H9 (cell line): Measurements from ENCODE around the gene HTRA3. TPM values are rescaled to one million over a fixed set of nuclear protein-coding genes. Genes with fewer than 3 reads are reported as not detected.

Experiments
- DNase-seq: peaks from one replicate; pipeline ENCODE4 v3.0.0-alpha.2; 2017
- H2AFZ ChIP-seq: one replicate; pipeline ENCODE4 v1.6.1; 2013; ENCODE audit warnings: mild to moderate bottlenecking, low read length, control low read depth, moderate library complexity
- H2AK5ac ChIP-seq: 2 replicates; pipeline ENCODE4 v1.6.1; 2013; ENCODE audit warnings: low read length, control low read depth, mixed read lengths; ENCODE audit not compliant: insufficient read length
- H2BK120ac ChIP-seq: one replicate; pipeline ENCODE4 v1.6.1; 2013; ENCODE audit warnings: low read depth, mild to moderate bottlenecking, low read length, control low read depth, inconsistent platforms; ENCODE audit not compliant: poor library complexity, severe bottlenecking
- H2BK12ac ChIP-seq: 2 replicates; pipeline ENCODE4 v1.6.1; 2013; ENCODE audit warnings: low read length, control low read depth, mixed read lengths, low read depth; ENCODE audit not compliant: insufficient read length
- H2BK15ac ChIP-seq: 2 replicates; pipeline ENCODE4 v1.6.1; 2013; ENCODE audit warnings: low read depth, low read length, control low read depth
- H2BK20ac ChIP-seq: one replicate; pipeline ENCODE4 v1.6.1; 2013; ENCODE audit warnings: low read depth, mild to moderate bottlenecking, low read length, control low read depth, inconsistent platforms; ENCODE audit not compliant: poor library complexity, severe bottlenecking
- H2BK5ac ChIP-seq: 2 replicates; pipeline ENCODE4 v1.6.1; 2013; ENCODE audit warnings: low read length, control low read depth, mixed read lengths; ENCODE audit not compliant: insufficient read length
- H3K14ac ChIP-seq: 2 replicates; pipeline ENCODE4 v1.6.1; 2013; ENCODE audit warnings: low read length, control low read depth; ENCODE audit not compliant: insufficient read depth
- H3K18ac ChIP-seq: 2 replicates; pipeline ENCODE4 v1.6.1; 2013; ENCODE audit warnings: low read depth, mild to moderate bottlenecking, mixed read lengths, low read length, control low read depth; ENCODE audit not compliant: insufficient read length
- H3K23ac ChIP-seq: 2 replicates; pipeline ENCODE4 v1.6.1; 2013; ENCODE audit warnings: low read length, control low read depth, mixed read lengths, low read depth; ENCODE audit not compliant: insufficient read length
- H3K23me2 ChIP-seq: 2 replicates; pipeline ENCODE4 v1.6.1; 2013; ENCODE audit warnings: low read depth, mild to moderate bottlenecking, mixed read lengths, low read length, control low read depth; ENCODE audit not compliant: insufficient read length, poor library complexity, severe bottlenecking
- H3K27ac ChIP-seq: 2 replicates; pipeline ENCODE4 v1.5.1; 2013; ENCODE audit warnings: low read length, control low read depth, mixed read lengths, low read depth; ENCODE audit not compliant: insufficient read length
- H3K27me3 ChIP-seq: 2 replicates; pipeline ENCODE4 v1.6.1; 2013; ENCODE audit warnings: low read length, control low read depth, inconsistent platforms; ENCODE audit not compliant: insufficient read depth
- H3K4ac ChIP-seq: 2 replicates; pipeline ENCODE4 v1.6.1; 2013; ENCODE audit warnings: low read depth, mild to moderate bottlenecking, control low read depth, inconsistent platforms, low read length, moderate library complexity
- H3K4me1 ChIP-seq: 2 replicates; pipeline ENCODE4 v1.6.1; 2013; ENCODE audit warnings: low read length, control low read depth, inconsistent platforms; ENCODE audit not compliant: insufficient read depth
- H3K4me2 ChIP-seq: 2 replicates; pipeline ENCODE4 v1.6.1; 2013; ENCODE audit warnings: low read length, control low read depth, mixed read lengths; ENCODE audit not compliant: insufficient read length, insufficient read depth
- H3K56ac ChIP-seq: 2 replicates; pipeline ENCODE4 v1.6.1; 2013; ENCODE audit warnings: low read depth, mild to moderate bottlenecking, mixed read lengths, low read length, control low read depth; ENCODE audit not compliant: insufficient read length
- H3K79me1 ChIP-seq: 2 replicates; pipeline ENCODE4 v1.6.1; 2013; ENCODE audit warnings: low read depth, mild to moderate bottlenecking, moderate library complexity, low read length, control low read depth, inconsistent platforms; ENCODE audit not compliant: insufficient read depth, poor library complexity, severe bottlenecking
- H3K79me2 ChIP-seq: 2 replicates; pipeline ENCODE4 v1.6.1; 2013; ENCODE audit warnings: low read length, control low read depth, inconsistent platforms; ENCODE audit not compliant: insufficient read depth
- H3K9ac ChIP-seq: 2 replicates; pipeline ENCODE4 v1.6.1; 2013; ENCODE audit warnings: low read length, control low read depth, mixed read lengths; ENCODE audit not compliant: insufficient read length; ENCODE audit errors: extremely low read depth
- H3K9me3 ChIP-seq: one replicate; pipeline ENCODE4 v1.6.1; 2013; ENCODE audit warnings: low read depth, low read length, inconsistent platforms; ENCODE audit not compliant: control insufficient read depth
- H3T11ph ChIP-seq: one replicate; pipeline ENCODE4 v1.6.1; 2013; ENCODE audit warnings: mild to moderate bottlenecking, low read length, control low read depth, inconsistent platforms
- H4K20me1 ChIP-seq: one replicate; pipeline ENCODE4 v1.6.1; 2013; ENCODE audit not compliant: control insufficient read depth, insufficient read length, insufficient read depth
- H4K5ac ChIP-seq: 2 replicates; pipeline ENCODE4 v1.6.1; 2013; ENCODE audit warnings: low read depth, mild to moderate bottlenecking, mixed read lengths, low read length, control low read depth; ENCODE audit not compliant: insufficient read length
- H4K8ac ChIP-seq: replicated peaks from 2 replicates; pipeline ENCODE4 v1.6.1; 2013; ENCODE audit warnings: low read length, control low read depth, mixed read lengths, low read depth; ENCODE audit not compliant: insufficient read length
- H4K91ac ChIP-seq: 2 replicates; pipeline ENCODE4 v1.6.1; 2013; ENCODE audit warnings: low read depth, mild to moderate bottlenecking, moderate library complexity, mixed read lengths, low read length, control low read depth; ENCODE audit not compliant: insufficient read length
- H3K27ac Mint-ChIP-seq, 3 experiments: 2 replicates in 2 of 3; 3 replicates in 1 of 3; pipeline ENCODE4 v1.8.0; 2020 to 2021; ENCODE audit warnings: mixed read lengths in 3 of 3, mild to moderate bottlenecking in 1 of 3, moderate library complexity in 1 of 3
- H3K27me3 Mint-ChIP-seq: 2 replicates; pipeline ENCODE4 v1.8.0; 2021; ENCODE audit warnings: low read depth, mild to moderate bottlenecking, moderate library complexity, mixed read lengths
- H3K36me3 Mint-ChIP-seq, 3 experiments: 2 replicates in 2 of 3; 3 replicates in 1 of 3; pipeline ENCODE4 v1.8.0; 2020 to 2021; ENCODE audit warnings: low read depth in 3 of 3, mixed read lengths in 3 of 3; ENCODE audit not compliant: insufficient read depth in 1 of 3
- H3K4me1 Mint-ChIP-seq, 2 experiments: 2 replicates each; pipeline ENCODE4 v1.8.0; 2020; ENCODE audit warnings: mixed read lengths in 2 of 2
- H3K4me3 Mint-ChIP-seq, 2 experiments: 2 replicates in 1 of 2; 3 replicates in 1 of 2; pipeline ENCODE4 v1.8.0; 2020 to 2021; ENCODE audit warnings: mild to moderate bottlenecking in 2 of 2, mixed read lengths in 2 of 2, moderate library complexity in 1 of 2
- H3K9me3 Mint-ChIP-seq, 2 experiments: 2 replicates in 1 of 2; 3 replicates in 1 of 2; pipeline ENCODE4 v1.8.0; 2020; ENCODE audit warnings: mild to moderate bottlenecking in 2 of 2, mixed read lengths in 2 of 2, moderate library complexity in 1 of 2
- CTCF ChIP-seq: fragments of 200-600 bp; sonication (generic); conservative IDR thresholded peaks from 3 replicates; pipeline ENCODE4 v1.8.0; 2021; ENCODE audit warnings: antibody characterized with exemption, mild to moderate bottlenecking
- WGBS: extraction: QIAGEN DNeasy Blood & Tissue Kit; methylation state at CpG from one replicate; pipeline ENCODE4 v1.1.7; 2013; ENCODE audit warnings: missing lambda C conversion rate, low lambda C conversion rate, mixed read lengths; ENCODE audit not compliant: insufficient read length; ENCODE audit errors: extremely low coverage; 5-methylcytosine and 5-hydroxymethylcytosine counted together
- total RNA-seq: library from RNA; stranded (reverse); gene quantifications from 2 replicates; pipeline ENCODE4 v1.2.1, GENCODE V29; 2021

HTRA3 gene
- total RNA-seq, 1 experiment from 2014 or later, result 3.0 TPM

- Histone ChIP-seq H3K27me3 (no peaks in the 10 kb centered on the region), H4K8ac (no peak overlapping the region), H2BK5ac (no peak overlapping the region), H3K23ac (no peak overlapping the region), H2AFZ (no peak overlapping the region), H4K5ac (no peak overlapping the region), H3K14ac (no peak overlapping the region), H4K20me1 (no peaks in the 10 kb centered on the region), H3K9ac (no peak overlapping the region), H3K4ac (no peak overlapping the region), H3K4me2 (no peak overlapping the region), H2BK120ac (no peak overlapping the region), H3T11ph (no peak overlapping the region), H2BK15ac (no peak overlapping the region), H2BK20ac (no peak overlapping the region), H3K79me2 (no peaks in the 10 kb centered on the region), H3K9me3 (no peaks in the 10 kb centered on the region), H3K4me1 (no peaks in the 10 kb centered on the region), H3K79me1 (no peaks in the 10 kb centered on the region), H3K27ac (no peak overlapping the region), H2AK5ac (no peak overlapping the region), H3K56ac (no peak overlapping the region), H3K18ac (no peak overlapping the region), H4K91ac (no peak overlapping the region), H2BK12ac (no peak overlapping the region), H3K23me2 (no peaks in the 10 kb centered on the region)
- no peak overlapping the region for H3K4me3 Mint-ChIP-seq
- H3K27ac Mint-ChIP-seq, result no peak overlapping the region
- WGBS, result no CpG with 5 or more reads among the region's 14 CpGs
- DNase-seq, result no peak
- peaks cover 3% of the 10 kb centered on the region for H3K27me3 Mint-ChIP-seq
- H3K36me3 Mint-ChIP-seq, result no peaks in the 10 kb centered on the region
- H3K9me3 Mint-ChIP-seq, result peaks cover 0 to 8% of the 10 kb centered on the region in 2 experiments; a peak in 2 of 5 replicates
- no peak for TF ChIP-seq CTCF
- H3K4me1 Mint-ChIP-seq, result peaks cover 0 to 4% of the 10 kb centered on the region in 2 experiments; a peak in 2 of 4 replicates
Observed at GRCh38 chr4:8255698-8256441, 13.7 kb upstream of the HTRA3 start.
